HepG2 (cell line): ENCODE results near the gene TNFRSF25. TPM values are rescaled to one million over a fixed set of nuclear protein-coding genes. Genes with fewer than 3 reads are reported as not detected.

ENCODE experiments used
- ATAC-seq: fragments of 200-7000 bp; cut with Tn5 transposase; 3 replicates; pipeline ENCODE4 v1.9.1; 2020; ENCODE audit warnings: mild to moderate bottlenecking, moderate library complexity
- BruUV-seq: library from RNA; stranded (reverse); fragments of 400-500 nt; replicated peaks from 2 replicates; lab custom pipeline; 2021; lab: Mats Ljungman, UMichigan
- CTCF ChIA-PET: fragments of 300-600 bp; formaldehyde crosslinking; extraction: SDS; loops from one replicate; lab custom pipeline; 2021; ENCODE audit warnings: low total read pairs, inconsistent platforms, low intra/inter-chr PET ratio; lab: Yijun Ruan, JAX
- POLR2A ChIA-PET: fragments of 350-600 bp; sonication (Branson Sonifier 250); formaldehyde crosslinking; loops from one replicate; lab custom pipeline; 2020; ENCODE audit warnings: antibody characterized with exemption, inconsistent platforms; lab: Yijun Ruan, JAX
- DNase-seq: peaks from one replicate; pipeline ENCODE4 v3.0.0-alpha.2; 2015; ENCODE audit warnings: low spot score
- FAIRE-seq: peaks from 3 replicates; lab custom pipeline; 2011; peaks lifted over from hg19 to GRCh38; lab: Jason Lieb, UNC
- H2AFZ ChIP-seq: one replicate; pipeline ENCODE4 v1.6.1; 2011; ENCODE audit warnings: low read length, inconsistent platforms
- H3K27ac ChIP-seq: fragments of 300-600 bp; 3 replicates; pipeline ENCODE4 v1.8.0; 2011; ENCODE audit warnings: mixed run types, mild to moderate bottlenecking, mixed read lengths, low read length, inconsistent platforms; ENCODE audit not compliant: insufficient read depth; ENCODE audit errors: extremely low read length
- H3K27me3 ChIP-seq, 2 experiments: fragments of 200-600 bp in 1 of 2; 2 replicates in 1 of 2; 3 replicates in 1 of 2; pipeline versions ENCODE4 v1.6.0 to v1.8.0; 2011; ENCODE audit warnings: low read length in 2 of 2, mild to moderate bottlenecking in 2 of 2, moderate library complexity in 2 of 2, inconsistent platforms in 1 of 2; ENCODE audit not compliant: insufficient read depth in 2 of 2, control insufficient read depth in 1 of 2
- H3K36me3 ChIP-seq, 2 experiments: fragments of 200-600 bp in 1 of 2; replicated peaks in 1 of 2; 2 replicates in 1 of 2; 3 replicates in 1 of 2; pipeline versions ENCODE4 v1.5.1 to v1.8.0; 2011; ENCODE audit warnings: low read length in 2 of 2, inconsistent platforms in 1 of 2; ENCODE audit not compliant: insufficient read depth in 2 of 2, control insufficient read depth in 1 of 2
- H3K4me1 ChIP-seq: 2 replicates; pipeline ENCODE4 v1.5.1; 2012; ENCODE audit warnings: low read length, inconsistent platforms; ENCODE audit not compliant: insufficient read depth
- H3K4me2 ChIP-seq: 2 replicates; pipeline ENCODE4 v1.6.0; 2011; ENCODE audit warnings: low read depth, low read length, inconsistent platforms
- H3K4me3 ChIP-seq, 3 experiments: fragments of 200-600 bp in 1 of 3; sonication (generic), shearing (Covaris generic) in 1 of 3; replicated peaks in 1 of 3; 2 replicates each; pipeline ENCODE4 v1.5.1; 2011 to 2016; ENCODE audit warnings: low read length in 3 of 3, inconsistent platforms in 2 of 3, low read depth in 2 of 3, mild to moderate bottlenecking in 2 of 3, control low read depth in 1 of 3, mixed read lengths in 1 of 3; ENCODE audit not compliant: insufficient read depth in 1 of 3
- H3K79me2 ChIP-seq: one replicate; pipeline ENCODE4 v1.6.1; 2011; ENCODE audit warnings: low read length, inconsistent platforms; ENCODE audit not compliant: insufficient read depth
- H3K9ac ChIP-seq: 2 replicates; pipeline ENCODE4 v1.6.0; 2011; ENCODE audit warnings: mild to moderate bottlenecking, low read depth, low read length, inconsistent platforms; ENCODE audit not compliant: insufficient read depth
- H3K9me3 ChIP-seq: 2 replicates; pipeline ENCODE4 v1.5.1; 2012; ENCODE audit warnings: mild to moderate bottlenecking, low read length
- H4K20me1 ChIP-seq: 2 replicates; pipeline ENCODE4 v1.6.0; 2011; ENCODE audit warnings: inconsistent platforms, mild to moderate bottlenecking, low read length, moderate library complexity; ENCODE audit not compliant: insufficient read depth
- ATF4 ChIP-seq, 2 experiments: fragments of 450-650 bp in 1 of 2; sonication (generic) in 1 of 2; formaldehyde crosslinking; IDR thresholded peaks; 2 replicates each; pipeline versions ENCODE4 v1.5.0 to v1.8.0; 2020 to 2022; ENCODE audit warnings: mild to moderate bottlenecking in 1 of 2, missing genetic modification reagents in 1 of 2
- FOXC1 ChIP-seq: sonication (generic); formaldehyde crosslinking; IDR thresholded peaks from 2 replicates; pipeline ENCODE4 v1.8.0; 2022; ENCODE audit warnings: mild to moderate bottlenecking, missing genetic modification reagents, borderline replicate concordance
- HNRNPK ChIP-seq: fragments of 200-400 bp; formaldehyde crosslinking; IDR thresholded peaks from 2 replicates; pipeline ENCODE4 v1.6.1; 2018; ENCODE audit warnings: low read length, low read depth, moderate library complexity, mild to moderate bottlenecking; ENCODE audit not compliant: poor library complexity, severe bottlenecking
- MED13 ChIP-seq: sonication (generic); formaldehyde crosslinking; IDR thresholded peaks from 2 replicates; pipeline ENCODE4 v1.5.0; 2020; ENCODE audit warnings: missing genetic modification reagents
- NR2F6 ChIP-seq, 2 experiments: IDR thresholded peaks; 2 replicates each; pipeline ENCODE4 v1.6.1; 2016; ENCODE audit warnings: antibody characterized with exemption in 1 of 2, mild to moderate bottlenecking in 1 of 2
- PBX3 ChIP-seq: sonication (generic); formaldehyde crosslinking; IDR thresholded peaks from 2 replicates; pipeline ENCODE4 v1.8.1; 2023; ENCODE audit warnings: missing genetic modification reagents, inconsistent platforms, borderline replicate concordance
- THAP11 ChIP-seq: IDR thresholded peaks from 2 replicates; pipeline ENCODE4 v1.6.1; 2016; ENCODE audit warnings: missing biosample characterization, missing genetic modification reagents
- ZNF646 ChIP-seq: sonication (generic); formaldehyde crosslinking; IDR thresholded peaks from 2 replicates; pipeline ENCODE4 v1.9.0; 2021; ENCODE audit warnings: mild to moderate bottlenecking, missing genetic modification reagents
- WGBS: methylation state at CpG from one replicate; pipeline ENCODE4 v1.1.6; 2017; ENCODE audit warnings: low lambda C conversion rate; 5-methylcytosine and 5-hydroxymethylcytosine counted together
- in situ Hi-C: cut with HindIII; loops from 2 replicates; pipeline ENCODE4 v1.10.0; 2017; ENCODE audit warnings: low pct_unique_long_range_greater_than_20kb; ENCODE audit not compliant: extremely low pct_ligation_motif_present
- intact Hi-C: fragments of 100-400 bp; cut with micrococcal nuclease; formaldehyde crosslinking; loops from one replicate; pipeline ENCODE4 v1.10.0; 2022; ENCODE audit not compliant: unreplicated experiment
- polyA plus RNA-seq, 8 experiments: library from polyadenylated mRNA; depleted of rRNA in 3 of 8; stranded (reverse) in 7 of 8; unstranded in 1 of 8; fragments of >200 nt; fragmentation: Illumina TruSeq in 4 of 8; extraction: Trizol in 4 of 8; gene quantifications; 2 replicates each; pipeline versions ENCODE4 v1.2.1 to v1.2.3, GENCODE V29; 2011 to 2016; ENCODE audit warnings: low read depth in 4 of 8, missing spikeins in 1 of 8, mixed read lengths in 1 of 8; ENCODE audit not compliant: insufficient read depth in 1 of 8
- total RNA-seq, 5 experiments: library from RNA; depleted of rRNA; stranded (reverse); fragments of >200 nt; fragmentation: Illumina TruSeq; extraction: Trizol; gene quantifications; 2 replicates each; pipeline ENCODE4 v1.2.3, GENCODE V29; 2016; ENCODE audit warnings: low read depth in 1 of 5

The TNFRSF25 gene
- total and polyA plus RNA-seq, 2 of the 13 experiments (the other 11 are each of a cell fraction or from before 2014, with no cell fraction given) = 1.4 to 1.5 TPM

GRCh38 chr1:6467224-6467623 is 1.3 kb upstream of the TNFRSF25 start:
- TF ChIP-seq HNRNPK (no peak), MED13 (CRISPR knock-in tag) (no peak)
- Histone ChIP-seq H2AFZ (no peak overlapping the region), H3K4me1 (peaks cover 20% of the 10 kb centered on the region), H3K27ac (no peak overlapping the region), H3K4me3 (no peak overlapping the region), H3K4me2 (no peak overlapping the region), H3K9ac (no peak overlapping the region), H3K36me3 (no peaks in the 10 kb centered on the region), H4K20me1 (no peaks in the 10 kb centered on the region), H3K27me3 (no peaks in the 10 kb centered on the region), H3K9me3 (no peaks in the 10 kb centered on the region), H3K79me2 (no peaks in the 10 kb centered on the region)
- WGBS = 77% methylated on average over 11 of the region's 12 CpGs
- POLR2A ChIA-PET = no interaction called here
- DNase-seq = no peak
- no peak for ATAC-seq
- intact Hi-C loops (no loop called here), in situ Hi-C loops (no loop called here)
- no TSS peak for BruUV-seq
- CTCF ChIA-PET = no interaction called here
- FAIRE-seq = no peak

GRCh38 chr1:6466751-6467150 is 778 bp upstream of the TNFRSF25 start:
- no peak overlapping the region for H3K9ac ChIP-seq
- no peak overlapping the region for H3K4me3 ChIP-seq
- no peak overlapping the region for H3K27ac ChIP-seq
- H3K9me3 ChIP-seq = no peaks in the 10 kb centered on the region
- H2AFZ ChIP-seq = no peak overlapping the region
- FAIRE-seq = no peak
- no peaks in the 10 kb centered on the region for H3K79me2 ChIP-seq
- no peak overlapping the region for H3K4me2 ChIP-seq
- no peaks in the 10 kb centered on the region for H3K27me3 ChIP-seq
- intact Hi-C loops (no loop called here), in situ Hi-C loops (no loop called here)
- no TSS peak for BruUV-seq
- peaks cover 21% of the 10 kb centered on the region for H3K4me1 ChIP-seq
- H4K20me1 ChIP-seq = no peaks in the 10 kb centered on the region
- ChIA-PET POLR2A (no interaction called here), CTCF (no interaction called here)
- no peak for ATAC-seq
- no peak for DNase-seq
- TF ChIP-seq FOXC1 (CRISPR knock-in tag) (no peak), ZNF646 (CRISPR knock-in tag) (no peak), NR2F6 (IDR thresholded peaks at IDR 0.05) (no peak), NR2F6 (CRISPR knock-in tag; IDR thresholded peaks at IDR 0.05) (no peak), ATF4 (CRISPR knock-in tag; IDR thresholded peaks at IDR 0.05) (no peak), THAP11 (CRISPR knock-in tag) (no peak), PBX3 (CRISPR knock-in tag) (no peak)
- TF ChIP-seq, all 625 proteins: peak for 0
- H3K36me3 ChIP-seq = no peaks in the 10 kb centered on the region
- WGBS = 93% methylated on average over 5 of the region's 5 CpGs
